ACC112 (cell line): ENCODE measurements around the gene TRAF3IP1.

ENCODE experiments used
- H2AFZ ChIP-seq: fragments of 200-600 bp; sonication (generic); one replicate; pipeline ENCODE4 v1.6.0; 2017; ENCODE audit warnings: antibody characterized with exemption, low read length; ENCODE audit not compliant: unreplicated experiment
- H3K27ac ChIP-seq: fragments of 200-600 bp; sonication (generic); 2 replicates; pipeline ENCODE4 v1.5.1; 2014; ENCODE audit warnings: low read depth, mild to moderate bottlenecking, antibody characterized with exemption, low read length, moderate library complexity
- H3K27me3 ChIP-seq: fragments of 200-600 bp; sonication (generic); 2 replicates; pipeline ENCODE4 v1.6.1; 2014; ENCODE audit warnings: mild to moderate bottlenecking, antibody characterized with exemption, low read length, moderate library complexity, mixed read lengths; ENCODE audit not compliant: insufficient read depth
- H3K36me3 ChIP-seq: fragments of 200-600 bp; sonication (generic); 2 replicates; pipeline ENCODE4 v1.6.1; 2016; ENCODE audit warnings: mild to moderate bottlenecking, antibody characterized with exemption, low read length, moderate library complexity, mixed read lengths; ENCODE audit not compliant: insufficient read depth
- H3K4me1 ChIP-seq: fragments of 200-600 bp; sonication (generic); one replicate; pipeline ENCODE4 v1.6.1; 2016; ENCODE audit warnings: low read length, mixed read lengths; ENCODE audit not compliant: insufficient read depth, unreplicated experiment, control insufficient read depth
- H3K4me3 ChIP-seq: fragments of 200-600 bp; sonication (generic); 2 replicates; pipeline ENCODE4 v1.5.1; 2014; ENCODE audit warnings: mild to moderate bottlenecking, low read depth, low read length
- H3K79me2 ChIP-seq: fragments of 200-600 bp; sonication (generic); one replicate; pipeline ENCODE4 v1.6.0; 2016; ENCODE audit warnings: low read length; ENCODE audit not compliant: control insufficient read depth, unreplicated experiment, insufficient read depth

The TRAF3IP1 gene

GRCh38 chr2:238344517-238344916 is 24.2 kb downstream of the TRAF3IP1 start:
- H2AFZ ChIP-seq, result no peak overlapping the region
- no peak overlapping the region for H3K27ac ChIP-seq
- H3K36me3 ChIP-seq, result no peaks in the 10 kb centered on the region
- no peaks in the 10 kb centered on the region for H3K79me2 ChIP-seq
- H3K4me3 ChIP-seq, result no peak overlapping the region
- H3K4me1 ChIP-seq, result no peaks in the 10 kb centered on the region
- H3K27me3 ChIP-seq, result no peaks in the 10 kb centered on the region

DNA sequence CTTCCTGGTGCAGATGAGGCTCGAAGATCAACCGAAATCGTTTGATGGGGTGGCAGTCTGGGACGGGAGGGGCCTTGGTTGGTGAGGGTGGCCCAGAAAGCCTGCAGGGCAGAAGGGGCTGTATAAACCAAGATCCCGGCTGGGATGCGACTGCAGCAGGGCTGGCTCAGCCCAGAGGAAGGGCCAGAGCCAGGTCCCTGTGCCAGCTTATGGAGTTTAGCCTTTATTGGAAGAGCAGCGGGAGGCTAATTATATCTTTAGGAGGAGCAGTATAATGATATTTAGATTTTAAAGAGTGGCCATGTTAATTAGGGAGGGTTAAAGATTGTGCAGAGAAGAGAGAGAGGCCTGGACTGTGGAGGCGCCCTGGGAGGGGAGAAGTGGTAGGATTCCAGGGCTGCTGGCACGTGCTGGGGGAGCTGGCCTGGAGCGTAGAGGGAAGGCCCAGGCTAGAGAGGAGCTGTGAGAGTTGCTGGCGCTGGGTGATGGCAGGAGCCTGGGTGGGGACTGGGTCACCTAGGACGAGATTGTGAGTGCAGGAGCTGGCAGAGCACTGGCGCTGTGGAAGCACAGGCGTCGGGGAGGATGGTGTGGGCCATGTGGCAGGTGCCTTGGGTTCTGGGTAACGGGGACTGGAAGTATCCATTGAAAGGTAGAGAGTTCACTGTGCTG is 25.1 kb downstream of the TRAF3IP1 start:
- no peaks in the 10 kb centered on the region for H3K4me1 ChIP-seq
- H3K27me3 ChIP-seq, result no peaks in the 10 kb centered on the region
- no peak overlapping the region for H3K27ac ChIP-seq

GRCh38 chr2:238346544-238346943 is 26.2 kb downstream of the TRAF3IP1 start:
- no peaks in the 10 kb centered on the region for H3K36me3 ChIP-seq
- H2AFZ ChIP-seq, result no peak overlapping the region
- no peaks in the 10 kb centered on the region for H3K79me2 ChIP-seq
- H3K27me3 ChIP-seq, result no peaks in the 10 kb centered on the region
- no peak overlapping the region for H3K4me3 ChIP-seq
- no peak overlapping the region for H3K27ac ChIP-seq
- no peaks in the 10 kb centered on the region for H3K4me1 ChIP-seq

More for the DNA sequence above, 25.1 kb downstream of the TRAF3IP1 start:
- no peak overlapping the region for H3K4me3 ChIP-seq
- H2AFZ ChIP-seq, result no peak overlapping the region
- no peaks in the 10 kb centered on the region for H3K36me3 ChIP-seq
- no peaks in the 10 kb centered on the region for H3K79me2 ChIP-seq

GRCh38 chr2:238350150-238350897 is 30.0 kb downstream of the TRAF3IP1 start:
- Histone ChIP-seq H3K36me3 (no peaks in the 10 kb centered on the region), H3K4me1 (no peaks in the 10 kb centered on the region), H3K79me2 (no peaks in the 10 kb centered on the region), H2AFZ (no peak overlapping the region), H3K27ac (no peak overlapping the region), H3K27me3 (no peaks in the 10 kb centered on the region), H3K4me3 (no peak overlapping the region)

DNA sequence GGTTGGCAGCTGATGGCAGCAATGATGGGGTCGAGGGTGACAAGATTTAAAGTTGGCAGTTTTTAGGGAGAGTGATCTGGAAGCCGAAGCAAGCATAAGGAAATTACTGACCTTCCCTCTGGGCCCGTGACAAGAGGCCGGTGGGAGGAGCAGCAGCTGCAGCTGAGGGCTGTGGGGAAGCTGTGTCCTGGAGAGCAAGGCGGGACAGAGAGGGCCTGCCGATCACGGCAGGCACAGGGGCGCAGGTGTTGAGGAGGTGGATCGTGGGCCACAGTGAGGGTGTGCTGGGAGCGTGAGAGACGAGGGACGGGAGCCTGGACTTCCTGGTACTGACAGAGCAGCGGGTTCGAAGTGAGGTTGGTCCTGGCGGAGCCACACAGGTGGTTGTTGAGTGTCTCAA is 31.0 kb downstream of the TRAF3IP1 start:
- Histone ChIP-seq H3K27ac (no peak overlapping the region), H3K36me3 (no peaks in the 10 kb centered on the region), H3K4me3 (no peak overlapping the region), H2AFZ (no peak overlapping the region), H3K79me2 (no peaks in the 10 kb centered on the region), H3K27me3 (no peaks in the 10 kb centered on the region), H3K4me1 (no peaks in the 10 kb centered on the region)

DNA sequence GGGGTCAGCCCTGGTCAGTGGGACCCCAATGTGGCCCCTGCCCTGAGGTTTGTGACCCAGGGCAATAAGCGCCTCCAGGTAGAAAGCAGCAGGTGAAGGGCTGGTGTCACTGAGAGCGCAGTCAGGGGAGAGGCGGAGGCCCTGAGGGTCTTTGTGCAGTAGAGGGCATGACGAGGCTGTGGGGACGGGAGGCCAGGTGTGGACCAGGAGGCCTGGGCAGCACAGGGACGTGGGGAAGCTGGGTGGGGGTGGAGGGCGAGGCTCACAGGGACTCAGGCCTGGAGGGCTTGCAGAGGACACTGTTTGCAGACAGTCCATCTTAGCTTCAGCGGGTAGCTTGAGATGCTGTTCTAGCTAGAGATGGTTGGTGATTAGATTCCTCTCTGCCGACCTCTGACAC is 32.0 kb downstream of the TRAF3IP1 start:
- no peaks in the 10 kb centered on the region for H3K4me1 ChIP-seq
- no peak overlapping the region for H3K4me3 ChIP-seq
- no peaks in the 10 kb centered on the region for H3K36me3 ChIP-seq
- H3K27me3 ChIP-seq, result no peaks in the 10 kb centered on the region
- no peaks in the 10 kb centered on the region for H3K79me2 ChIP-seq
- no peak overlapping the region for H3K27ac ChIP-seq
- no peak overlapping the region for H2AFZ ChIP-seq

GRCh38 chr2:238358769-238359168 is 38.5 kb downstream of the TRAF3IP1 start:
- Histone ChIP-seq H3K36me3 (0 out of 2 replicates have a peak, but pooled peaks cover 4% of the 10 kb centered on the region), H2AFZ (no peak overlapping the region), H3K79me2 (no peaks in the 10 kb centered on the region), H3K4me1 (peaks cover 5% of the 10 kb centered on the region), H3K4me3 (no peak overlapping the region), H3K27ac (no peak overlapping the region), H3K27me3 (no peaks in the 10 kb centered on the region)

DNA sequence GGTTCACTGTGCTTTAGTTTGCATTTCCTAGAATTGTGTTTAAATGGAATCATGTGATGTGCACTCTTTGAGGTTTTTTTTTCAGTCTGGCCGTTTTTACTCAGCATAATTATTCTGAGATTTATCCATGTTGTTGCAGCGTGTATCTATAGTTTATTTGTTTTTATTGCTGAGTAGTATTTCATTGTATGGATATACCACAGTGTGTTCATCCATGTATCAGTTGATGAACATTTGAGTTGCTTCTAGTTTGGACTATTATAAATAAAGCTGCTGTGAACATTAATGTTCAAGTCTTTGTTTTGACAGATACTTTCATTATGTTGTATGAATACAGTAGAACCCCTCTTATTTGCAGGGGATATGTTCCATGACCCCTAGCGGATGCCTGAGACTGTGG is 39.1 kb downstream of the TRAF3IP1 start:
- Histone ChIP-seq H2AFZ (no peak overlapping the region), H3K36me3 (0 out of 2 replicates have a peak, but pooled peaks cover 4% of the 10 kb centered on the region), H3K27ac (no peak overlapping the region), H3K4me3 (no peak overlapping the region), H3K27me3 (no peaks in the 10 kb centered on the region), H3K79me2 (no peaks in the 10 kb centered on the region), H3K4me1 (peaks cover 5% of the 10 kb centered on the region)

- H3K27me3 ChIP-seq, result no peaks in the 10 kb centered on the region
- no peak overlapping the region for H3K4me3 ChIP-seq
- H3K79me2 ChIP-seq, result no peaks in the 10 kb centered on the region
- no peak overlapping the region for H3K27ac ChIP-seq
- no peak overlapping the region for H2AFZ ChIP-seq
- peaks cover 5% of the 10 kb centered on the region for H3K4me1 ChIP-seq
- 0 out of 2 replicates have a peak, but pooled peaks cover 4% of the 10 kb centered on the region for H3K36me3 ChIP-seq
Observed at GRCh38 chr2:238361877-238362276, 41.6 kb downstream of the TRAF3IP1 start.

DNA sequence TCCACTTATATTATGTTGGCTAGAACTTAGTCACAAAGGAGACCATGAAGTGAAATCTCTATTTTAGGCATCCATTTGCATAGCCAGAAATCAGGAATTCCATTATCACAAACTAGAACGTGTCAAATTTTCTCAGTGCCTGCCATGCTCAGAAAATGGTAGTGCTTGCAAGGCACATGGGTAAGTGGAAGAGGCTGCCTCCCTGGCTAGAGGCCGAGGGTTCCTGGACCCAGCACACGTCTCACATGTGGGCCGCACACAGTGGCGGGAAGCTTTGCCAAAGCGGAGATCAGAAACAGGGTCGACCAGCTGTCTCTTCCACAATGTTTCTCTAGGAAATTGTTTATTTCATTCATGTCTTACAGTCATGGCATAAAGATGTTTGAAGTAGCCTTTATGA is 42.3 kb downstream of the TRAF3IP1 start:
- H2AFZ ChIP-seq, result no peak overlapping the region
- H3K4me1 ChIP-seq, result peaks cover 2% of the 10 kb centered on the region
- no peak overlapping the region for H3K27ac ChIP-seq
- H3K36me3 ChIP-seq, result 0 out of 2 replicates have a peak, but pooled peaks cover 4% of the 10 kb centered on the region
- H3K27me3 ChIP-seq, result no peaks in the 10 kb centered on the region
- H3K79me2 ChIP-seq, result no peaks in the 10 kb centered on the region
- no peak overlapping the region for H3K4me3 ChIP-seq

- Histone ChIP-seq H2AFZ (peak overlapping the region; percentile 33), H3K4me1 (peaks cover 10% of the 10 kb centered on the region), H3K27me3 (no peaks in the 10 kb centered on the region), H3K36me3 (no peaks in the 10 kb centered on the region), H3K27ac (0 out of 2 replicates have a peak overlapping the region, but pooled peaks have one; percentile 1), H3K79me2 (no peaks in the 10 kb centered on the region), H3K4me3 (peak overlapping the region; percentile 19; the same call in 1 of the 2 replicates)
Observed at GRCh38 chr2:238369591-238370040, 49.3 kb downstream of the TRAF3IP1 start.
